NOMO-1 treated with DMSO at 0.1 percent for 48 hours (cell line): ENCODE results near the gene VCPKMT.

ENCODE experiments used
- DNase-seq: peaks from one replicate; lab custom pipeline; 2025; ENCODE audit not compliant: unreplicated experiment; lab: John Stamatoyannopoulos, UW

Gene VCPKMT

DNA sequence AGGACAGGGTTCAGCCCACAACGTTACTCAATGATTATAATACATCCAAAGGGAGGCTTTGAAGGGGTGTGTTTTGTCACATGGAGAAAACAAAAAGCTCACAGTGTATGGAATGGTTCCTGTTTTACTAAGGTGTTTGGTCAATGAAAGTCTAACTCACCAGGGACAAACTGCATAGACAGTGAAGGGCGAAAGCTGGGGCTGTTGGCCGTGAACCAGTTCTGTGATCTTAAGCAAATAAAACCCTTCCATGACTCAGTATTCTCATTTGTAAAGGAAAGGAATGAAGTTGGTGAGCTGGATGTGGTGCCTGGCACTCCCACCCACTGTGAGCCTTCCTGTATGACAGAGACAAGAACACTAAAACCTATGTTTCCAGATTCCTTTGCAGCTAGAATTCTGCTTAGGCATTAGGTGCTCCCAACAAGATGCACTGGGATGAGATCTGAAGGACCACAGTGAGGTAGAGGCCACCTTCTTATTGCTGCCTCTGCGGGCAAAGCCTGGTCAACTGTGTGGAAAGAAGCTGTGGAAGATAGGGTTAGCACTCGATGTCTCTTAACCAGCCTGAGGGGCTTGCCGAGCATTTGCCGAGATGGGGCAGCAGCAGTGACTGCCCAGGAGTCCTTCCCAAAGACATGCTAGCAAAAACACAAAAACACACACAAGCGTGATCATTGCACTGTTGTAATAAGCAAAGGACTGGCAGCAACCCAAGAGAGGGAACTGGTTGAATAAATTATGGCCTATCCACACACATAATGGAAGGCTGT is 48.5 kb downstream of the VCPKMT start:
- DNase-seq, result no peak

DNA sequence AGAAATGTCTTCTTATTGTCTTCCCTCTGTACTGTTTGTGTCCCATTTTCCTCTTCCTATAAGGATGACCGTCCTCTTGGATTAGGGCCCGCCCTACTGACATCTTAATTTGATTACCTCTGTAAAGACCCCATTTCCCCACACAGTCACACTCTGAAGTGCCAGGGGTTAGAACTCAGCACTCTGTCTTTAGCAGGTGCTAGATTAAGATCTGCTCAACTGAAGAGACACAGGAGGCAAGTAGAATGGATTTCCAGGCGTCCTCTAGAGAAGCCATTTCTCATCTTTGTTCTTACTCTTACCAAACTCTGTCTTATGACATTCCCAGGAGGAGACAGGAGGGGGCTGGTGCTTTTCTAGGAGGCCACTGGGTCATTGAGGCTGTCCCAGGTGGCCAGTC is 50.8 kb downstream of the VCPKMT start:
- DNase-seq, result no peak

DNA sequence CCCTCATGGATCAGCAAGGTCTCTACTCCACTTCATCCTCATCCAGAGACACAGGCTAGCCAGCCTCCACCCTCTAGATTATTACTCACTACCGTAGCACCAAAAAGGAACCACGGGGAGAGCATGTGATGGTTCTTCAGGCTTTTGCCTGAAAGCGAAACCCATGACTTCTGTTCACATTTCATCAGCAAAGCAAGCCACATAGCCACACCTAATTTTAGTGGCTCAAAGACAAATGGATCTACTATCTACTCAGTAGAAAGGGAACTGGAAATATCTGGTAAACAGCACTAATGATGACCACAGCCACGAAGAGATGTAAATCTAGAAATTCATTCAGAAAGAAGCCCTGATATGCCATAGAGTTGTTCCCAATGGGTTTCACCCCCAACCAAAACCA is 51.4 kb downstream of the VCPKMT start:
- peak; percentile 96 for DNase-seq

DNA sequence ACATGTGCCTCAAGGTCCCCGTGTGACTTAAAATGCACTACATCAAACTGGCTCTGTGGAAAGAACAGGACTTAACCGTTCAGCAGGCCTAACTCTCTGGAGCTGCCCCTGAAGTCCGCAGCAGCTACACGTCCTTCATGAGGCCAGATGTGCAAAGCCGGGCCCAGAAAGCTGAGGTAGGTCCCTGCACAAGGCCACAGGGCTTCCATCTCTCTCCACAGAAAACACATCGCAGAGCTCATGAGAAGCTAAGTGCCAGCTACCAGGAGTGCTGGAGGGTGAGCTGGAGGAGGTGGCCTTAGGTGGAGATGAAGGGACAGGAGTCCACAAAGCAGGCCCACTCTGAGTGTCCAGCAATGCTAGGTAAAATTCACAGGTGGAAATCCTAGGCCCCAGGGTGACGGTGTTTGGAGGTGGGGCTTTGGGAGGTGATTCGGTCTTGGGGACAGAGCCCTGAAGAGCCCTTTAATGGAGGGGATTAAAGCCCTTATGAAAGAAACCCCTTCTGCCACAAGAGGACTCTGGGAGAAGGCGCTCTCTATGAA is 52.4 kb downstream of the VCPKMT start:
- DNase-seq, result no peak

DNA sequence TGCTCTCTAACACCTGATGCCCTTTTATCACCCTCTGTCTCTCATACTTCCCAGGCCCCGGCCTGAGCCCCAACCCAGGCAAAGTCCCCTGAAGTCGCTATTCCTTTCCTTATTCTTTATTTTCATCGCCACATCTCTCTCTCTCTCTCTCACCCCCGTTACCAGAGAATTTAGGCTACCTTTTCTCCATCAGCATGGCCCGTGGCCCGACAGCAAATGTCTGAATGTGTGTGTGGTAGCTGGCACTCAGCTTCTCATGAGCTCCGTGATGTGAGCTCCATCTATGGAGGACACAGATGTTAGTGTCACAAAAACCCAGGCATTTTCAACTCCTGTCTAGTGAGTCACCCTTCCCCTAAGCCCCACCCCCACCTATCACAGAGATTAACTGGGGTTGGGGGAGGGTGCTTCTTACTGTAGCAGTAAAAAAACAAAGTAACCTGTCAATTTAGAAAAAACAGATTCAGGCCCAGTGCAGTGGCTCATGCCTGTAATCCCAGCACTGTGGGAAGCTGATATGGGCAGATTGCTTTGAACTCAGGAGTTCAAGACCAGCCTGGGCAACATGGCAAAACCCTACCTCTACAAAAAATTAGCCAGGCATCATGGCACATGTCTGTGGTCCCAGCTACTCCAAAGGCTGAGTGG is 53.8 kb downstream of the VCPKMT start:
- DNase-seq, result peak; percentile 82

GRCh38 chr14:50061664-50062437 is 54.5 kb downstream of the VCPKMT start:
- peak; percentile 92 for DNase-seq

DNA sequence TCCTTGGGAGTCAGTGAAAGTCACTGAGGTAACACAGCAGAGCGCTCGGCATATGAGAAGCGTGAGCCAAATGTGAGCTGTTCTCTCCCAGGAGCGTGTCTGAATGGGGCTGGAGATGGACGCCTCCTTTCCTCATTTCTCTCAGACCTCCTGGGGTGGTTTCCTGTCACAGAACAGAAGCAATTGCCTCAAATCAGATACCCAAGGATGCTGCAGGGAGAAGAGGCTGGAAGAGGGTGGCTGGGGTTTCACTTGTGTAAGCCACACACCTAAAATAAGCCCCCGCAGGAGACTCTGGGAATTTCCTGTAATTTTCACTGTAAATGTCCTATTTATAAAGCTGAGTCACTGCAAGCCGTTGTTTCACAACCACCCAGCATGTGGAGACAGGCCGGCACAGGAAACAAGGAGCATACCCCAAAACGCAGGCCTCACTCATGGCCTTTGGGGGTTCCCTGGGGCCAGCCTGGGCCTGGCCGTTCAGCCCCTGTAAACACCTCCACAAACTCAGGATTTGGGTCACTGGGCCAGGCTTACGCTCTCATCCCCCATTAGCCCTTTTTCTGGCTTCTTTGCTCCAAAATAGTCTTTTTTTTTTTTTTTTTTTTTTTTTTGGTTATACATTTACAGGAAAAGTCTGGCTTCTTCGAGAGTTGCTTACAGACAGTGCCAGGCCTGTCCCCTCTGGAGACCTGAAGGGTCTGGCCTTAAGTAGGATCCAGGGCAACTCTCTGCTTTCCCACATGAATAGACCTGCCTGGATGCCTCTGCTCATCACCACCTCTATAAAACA is 55.3 kb downstream of the VCPKMT start:
- DNase-seq, result peak; percentile 89

- DNase-seq, result peak; percentile 17
Observed at GRCh38 chr14:50059763-50060616, 56.4 kb downstream of the VCPKMT start.
